ENCODE measurements around the gene LYST. TPM values are rescaled to one million over a fixed set of nuclear protein-coding genes. Genes with fewer than 3 reads are reported as not detected.

The LYST gene
- total RNA-seq, 1 donor from 2014 or later = 16.4 TPM

GRCh38 chr1:235730007-235730406 lies 136.7 kb downstream of the LYST start:
- Mint-ChIP-seq H3K9me3 (ENCODE audit: low read depth) (no peaks in the 10 kb centered on the region), H3K36me3 (ENCODE audit: low read depth) (no peaks in the 10 kb centered on the region), H3K4me1 (ENCODE audit: low read depth) (peaks cover 11% of the 10 kb centered on the region), H3K27me3 (ENCODE audit: low read depth) (no peaks in the 10 kb centered on the region), H3K27ac (ENCODE audit: unreplicated experiment) (no peak overlapping the region), H3K4me3 (ENCODE audit: unreplicated experiment) (no peak overlapping the region)
- TF ChIP-seq CTCF (IDR thresholded peaks at IDR 0.05) = no peak
- DNase-seq (ENCODE audit: low spot score) = no peak

- no peak for DNase-seq (ENCODE audit: low spot score)
- Mint-ChIP-seq H3K4me3 (ENCODE audit: unreplicated experiment) (no peak overlapping the region), H3K27me3 (ENCODE audit: low read depth) (no peaks in the 10 kb centered on the region), H3K36me3 (ENCODE audit: low read depth) (no peaks in the 10 kb centered on the region), H3K4me1 (ENCODE audit: low read depth) (peaks cover 11% of the 10 kb centered on the region), H3K9me3 (ENCODE audit: low read depth) (no peaks in the 10 kb centered on the region), H3K27ac (ENCODE audit: unreplicated experiment) (no peak overlapping the region)
- no peak for TF ChIP-seq CTCF (IDR thresholded peaks at IDR 0.05)
Observed at GRCh38 chr1:235726557-235726956, 140.1 kb downstream of the LYST start.

- DNase-seq (ENCODE audit: low spot score) = no peak
Observed at GRCh38 chr1:235725434-235725833, 141.3 kb downstream of the LYST start.

GRCh38 chr1:235724730-235725129 lies 142.0 kb downstream of the LYST start:
- TF ChIP-seq CTCF (IDR thresholded peaks at IDR 0.05) = no peak
- DNase-seq (ENCODE audit: low spot score) = no peak
- peak overlapping the region; percentile 71 for H3K27ac Mint-ChIP-seq (ENCODE audit: unreplicated experiment)
- H3K4me1 Mint-ChIP-seq (ENCODE audit: low read depth) = peaks cover 17% of the 10 kb centered on the region
- no peaks in the 10 kb centered on the region for H3K9me3 Mint-ChIP-seq (ENCODE audit: low read depth)
- no peaks in the 10 kb centered on the region for H3K27me3 Mint-ChIP-seq (ENCODE audit: low read depth)
- no peak overlapping the region for H3K4me3 Mint-ChIP-seq (ENCODE audit: unreplicated experiment)
- peaks cover 3% of the 10 kb centered on the region for H3K36me3 Mint-ChIP-seq (ENCODE audit: low read depth)

More at GRCh38 chr1:235725434-235725833, 141.3 kb downstream of the LYST start:
- no peak for TF ChIP-seq CTCF (IDR thresholded peaks at IDR 0.05)
- Mint-ChIP-seq H3K27me3 (ENCODE audit: low read depth) (no peaks in the 10 kb centered on the region), H3K9me3 (ENCODE audit: low read depth) (no peaks in the 10 kb centered on the region), H3K36me3 (ENCODE audit: low read depth) (peaks cover 3% of the 10 kb centered on the region), H3K27ac (ENCODE audit: unreplicated experiment) (peak overlapping the region; percentile 71), H3K4me1 (ENCODE audit: low read depth) (peaks cover 15% of the 10 kb centered on the region), H3K4me3 (ENCODE audit: unreplicated experiment) (no peak overlapping the region)

GRCh38 chr1:235722858-235723257 lies 143.8 kb downstream of the LYST start:
- H3K9me3 Mint-ChIP-seq (ENCODE audit: low read depth) = no peaks in the 10 kb centered on the region
- peaks cover 10% of the 10 kb centered on the region for H3K36me3 Mint-ChIP-seq (ENCODE audit: low read depth)
- H3K27me3 Mint-ChIP-seq (ENCODE audit: low read depth) = no peaks in the 10 kb centered on the region
- no peak for DNase-seq (ENCODE audit: low spot score)
- no peak overlapping the region for H3K4me3 Mint-ChIP-seq (ENCODE audit: unreplicated experiment)
- TF ChIP-seq CTCF (IDR thresholded peaks at IDR 0.05) = no peak
- H3K4me1 Mint-ChIP-seq (ENCODE audit: low read depth) = peaks cover 17% of the 10 kb centered on the region
- H3K27ac Mint-ChIP-seq (ENCODE audit: unreplicated experiment) = no peak overlapping the region
